Stimulated activated naive CD4-positive, alpha-beta T cell (primary cell): ENCODE measurements around the gene PGBD5.

Experiments
- DNase-seq, 6 experiments: peaks; one replicate each; lab custom pipeline; 2025; lab: John Stamatoyannopoulos, UW

The PGBD5 gene

GRCh38 chr1:230375147-230375546, 51.0 kb downstream of the PGBD5 start:
- DNase-seq = no peak

- no peak for DNase-seq
These were observed 54.0 kb downstream of the PGBD5 start for GRCh38 chr1:230371923-230372703.

GRCh38 chr1:230370109-230370508, 56.0 kb downstream of the PGBD5 start:
- no peak for DNase-seq

GRCh38 chr1:230368871-230369270, 57.3 kb downstream of the PGBD5 start:
- no peak for DNase-seq

GRCh38 chr1:230368363-230368762, 57.8 kb downstream of the PGBD5 start:
- DNase-seq = no peak

- no peak for DNase-seq
These were observed 59.6 kb downstream of the PGBD5 start for GRCh38 chr1:230366504-230366915.

GRCh38 chr1:230365723-230366307, 60.3 kb downstream of the PGBD5 start:
- no peak for DNase-seq

GRCh38 chr1:230362949-230363348, 63.2 kb downstream of the PGBD5 start:
- no peak for DNase-seq

GRCh38 chr1:230361941-230362340, 64.2 kb downstream of the PGBD5 start:
- no peak for DNase-seq

- no peak for DNase-seq
These were observed 66.0 kb downstream of the PGBD5 start for GRCh38 chr1:230359992-230360668.

- no peak for DNase-seq
These were observed 69.0 kb downstream of the PGBD5 start for GRCh38 chr1:230356869-230357794.

GRCh38 chr1:230356190-230356589, 69.9 kb downstream of the PGBD5 start:
- no peak for DNase-seq

GRCh38 chr1:230355594-230355993, 70.5 kb downstream of the PGBD5 start:
- DNase-seq = no peak

- no peak for DNase-seq
These were observed 71.0 kb downstream of the PGBD5 start for GRCh38 chr1:230355128-230355527.

- DNase-seq = no peak
These were observed 72.1 kb downstream of the PGBD5 start for GRCh38 chr1:230354005-230354404.

GRCh38 chr1:230352537-230352936, 73.6 kb downstream of the PGBD5 start:
- DNase-seq = no peak

GRCh38 chr1:230351983-230352382, 74.1 kb downstream of the PGBD5 start:
- no peak for DNase-seq

- no peak for DNase-seq
These were observed 74.6 kb downstream of the PGBD5 start for GRCh38 chr1:230351514-230351913.

- no peak for DNase-seq
These were observed 75.8 kb downstream of the PGBD5 start for GRCh38 chr1:230350208-230350921.

- DNase-seq = no peak
These were observed 77.1 kb downstream of the PGBD5 start for GRCh38 chr1:230349020-230349393.

GRCh38 chr1:230348386-230349019, 77.6 kb downstream of the PGBD5 start:
- no peak for DNase-seq
